SK-N-SH (cell line): Measurements from ENCODE around the gene TMEM256. TPM values are rescaled to one million over a fixed set of nuclear protein-coding genes. Genes with fewer than 3 reads are reported as not detected.

ENCODE experiments used
- CTCF ChIA-PET: fragments of 300-600, 350-600 bp; formaldehyde crosslinking; extraction: SDS; loops from one replicate; lab custom pipeline; 2021; lab: Yijun Ruan, JAX
- POLR2A ChIA-PET: fragments of 350-600 bp; sonication (Branson Sonifier 250); formaldehyde crosslinking; extraction: SDS; loops from one replicate; lab custom pipeline; 2020; ENCODE audit warnings: antibody characterized with exemption, inconsistent platforms; lab: Yijun Ruan, JAX
- DNase-seq: peaks from one replicate; pipeline ENCODE4 v3.0.0; 2012
- H2AFZ ChIP-seq: fragments of 200-600 bp; sonication (generic); 2 replicates; pipeline ENCODE4 v1.8.1; 2016; ENCODE audit warnings: antibody characterized with exemption, mild to moderate bottlenecking, low read depth
- H3F3A ChIP-seq: fragments of 200-600 bp; sonication (generic); replicated peaks from 2 replicates; pipeline ENCODE3; 2016; ENCODE audit warnings: antibody characterized with exemption, mild to moderate bottlenecking; ENCODE audit not compliant: insufficient read depth
- H3K27ac ChIP-seq, 2 experiments: fragments of 200-500 bp in 1 of 2; fragments of 200-600 bp in 1 of 2; sonication (Bioruptor generic) in 1 of 2; sonication (generic), shearing (Covaris generic) in 1 of 2; 2 replicates each; pipeline versions ENCODE4 v1.5.1 to v1.6.1; 2014 to 2016; ENCODE audit warnings: low read depth in 2 of 2, inconsistent platforms in 1 of 2, low read length in 1 of 2, mild to moderate bottlenecking in 1 of 2, mixed read lengths in 1 of 2
- H3K27me3 ChIP-seq: fragments of 200-600 bp; sonication (generic), shearing (Covaris generic); 2 replicates; pipeline ENCODE4 v1.6.1; 2016; ENCODE audit warnings: mixed run types; ENCODE audit not compliant: insufficient read depth
- H3K36me3 ChIP-seq, 2 experiments: fragments of 200-500 bp in 1 of 2; fragments of 200-600 bp in 1 of 2; sonication (Bioruptor generic) in 1 of 2; sonication (generic) in 1 of 2; replicated peaks in 1 of 2; 2 replicates each; pipeline versions ENCODE3 to v1.5.1; 2014 to 2016; ENCODE audit warnings: low read length in 1 of 2, mild to moderate bottlenecking in 1 of 2; ENCODE audit not compliant: insufficient read depth in 2 of 2, control insufficient read depth in 1 of 2
- H3K4me1 ChIP-seq, 2 experiments: fragments of 200-500 bp in 1 of 2; fragments of 200-600 bp in 1 of 2; sonication (Bioruptor generic) in 1 of 2; sonication (generic), shearing (Covaris generic) in 1 of 2; 2 replicates each; pipeline versions ENCODE4 v1.5.1 to v1.6.1; 2014 to 2016; ENCODE audit warnings: low read depth in 1 of 2, low read length in 1 of 2, mixed run types in 1 of 2; ENCODE audit not compliant: insufficient read depth in 2 of 2, control insufficient read depth in 1 of 2
- H3K4me2 ChIP-seq: fragments of 200-600 bp; sonication (generic), shearing (Covaris generic); 2 replicates; pipeline ENCODE4 v1.6.1; 2017; ENCODE audit warnings: mixed run types
- H3K4me3 ChIP-seq, 2 experiments: fragments of 200-500 bp in 1 of 2; fragments of 200-600 bp in 1 of 2; sonication (Bioruptor generic) in 1 of 2; sonication (generic), shearing (Covaris generic) in 1 of 2; 2 replicates each; pipeline versions ENCODE4 v1.5.1 to v1.8.1; 2014 to 2016; ENCODE audit warnings: low read depth in 2 of 2, inconsistent platforms in 1 of 2, low read length in 1 of 2, mild to moderate bottlenecking in 1 of 2, mixed read lengths in 1 of 2, moderate library complexity in 1 of 2
- H3K79me2 ChIP-seq: fragments of 200-600 bp; sonication (generic); 2 replicates; pipeline ENCODE4 v1.8.1; 2017; ENCODE audit warnings: mild to moderate bottlenecking; ENCODE audit not compliant: insufficient read depth
- H3K9ac ChIP-seq: fragments of 200-600 bp; sonication (generic); 2 replicates; pipeline ENCODE4 v1.6.1; 2017; ENCODE audit warnings: mixed run types
- H3K9me2 ChIP-seq: fragments of 200-600 bp; sonication (generic); 2 replicates; pipeline ENCODE4 v1.6.1; 2017; ENCODE audit warnings: mixed run types
- H3K9me3 ChIP-seq: fragments of 200-600 bp; sonication (generic); 2 replicates; pipeline ENCODE4 v1.6.1; 2017; ENCODE audit warnings: mixed run types, mild to moderate bottlenecking, moderate library complexity
- H4K20me1 ChIP-seq: fragments of 200-600 bp; sonication (generic); 2 replicates; pipeline ENCODE4 v1.6.1; 2017; ENCODE audit warnings: mild to moderate bottlenecking, mixed run types; ENCODE audit not compliant: insufficient read depth
- CTCF ChIP-seq: fragments of 200-600 bp; sonication (generic); IDR thresholded peaks from 2 replicates; pipeline ENCODE4 v1.6.1; 2017; ENCODE audit warnings: antibody characterized with exemption, mild to moderate bottlenecking, moderate library complexity
- EZH2phosphoT487 ChIP-seq: fragments of 200-600 bp; sonication (generic); IDR thresholded peaks from 2 replicates; pipeline ENCODE4 v1.6.1; 2017; ENCODE audit warnings: low read depth, mixed run types, mild to moderate bottlenecking, antibody characterized with exemption, moderate library complexity, borderline replicate concordance
- IRF3 ChIP-seq: fragments of 150-350 bp; IDR thresholded peaks from 2 replicates; pipeline ENCODE4 v1.6.1; 2016; ENCODE audit warnings: mild to moderate bottlenecking, low read depth, low read length
- MAX ChIP-seq: IDR thresholded peaks from 2 replicates; pipeline ENCODE4 v1.4.0; 2012; ENCODE audit warnings: low read depth
- MEF2A ChIP-seq: IDR thresholded peaks from 2 replicates; pipeline ENCODE4 v1.4.0; 2012; ENCODE audit warnings: low read depth, borderline replicate concordance
- NFIC ChIP-seq: IDR thresholded peaks from 2 replicates; pipeline ENCODE4 v1.4.0; 2012; ENCODE audit warnings: borderline replicate concordance
- PBX3 ChIP-seq: IDR thresholded peaks from 2 replicates; pipeline ENCODE4; 2012
- POLR2AphosphoS5 ChIP-seq: IDR thresholded peaks from 2 replicates; pipeline ENCODE4 v1.6.1; 2012; ENCODE audit warnings: low read depth, low read length
- RCOR1 ChIP-seq: fragments of 150-350 bp; IDR thresholded peaks from 2 replicates; pipeline ENCODE4 v1.6.1; 2017; ENCODE audit warnings: antibody characterized with exemption, low read length
- REST ChIP-seq: IDR thresholded peaks from 2 replicates; pipeline ENCODE4 v1.6.1; 2012; ENCODE audit warnings: mild to moderate bottlenecking, low read depth, low read length, moderate library complexity
- RFX5 ChIP-seq: IDR thresholded peaks from 2 replicates; pipeline ENCODE4 v1.6.1; 2012; ENCODE audit warnings: mild to moderate bottlenecking, improper control_type of control experiment, low read length
- SMC3 ChIP-seq: IDR thresholded peaks from 2 replicates; pipeline ENCODE4 v1.6.1; 2012; ENCODE audit warnings: low read depth, low read length, improper control_type of control experiment
- YY1 ChIP-seq: IDR thresholded peaks from 2 replicates; pipeline ENCODE4 v1.4.0; 2012; ENCODE audit warnings: low read depth, mild to moderate bottlenecking
- ZBTB33 ChIP-seq: IDR thresholded peaks from 2 replicates; pipeline ENCODE4 v1.4.0; 2012; ENCODE audit warnings: low read depth, borderline replicate concordance
- WGBS: methylation state at CpG from one replicate; pipeline ENCODE4 v1.1.6; 2017; ENCODE audit warnings: low lambda C conversion rate; 5-methylcytosine and 5-hydroxymethylcytosine counted together
- polyA plus RNA-seq, 3 experiments: library from polyadenylated mRNA; depleted of rRNA; stranded (reverse); fragments of >200 nt; gene quantifications; 2 replicates each; pipeline ENCODE4 v1.2.3, GENCODE V29; 2012

Gene TMEM256
- polyA plus RNA-seq, 1 of the 3 experiments (the other 2 are of a cell fraction) = 213 TPM

- Histone ChIP-seq H3K4me3 (peak overlapping the region in 1 of 2 experiments; percentile 42; a peak in 2 of 4 replicates), H3K4me1 (peaks cover 0 to 32% of the 10 kb centered on the region in 2 experiments; a peak in 2 of 4 replicates), H3K4me2 (0 out of 2 replicates have a peak overlapping the region, but pooled peaks have one; percentile 50), H3F3A (peaks cover 2% of the 10 kb centered on the region), H3K9me2 (no peaks in the 10 kb centered on the region), H3K36me3 (peaks cover 1 to 11% of the 10 kb centered on the region in 2 experiments), H4K20me1 (no peaks in the 10 kb centered on the region), H3K27me3 (peaks cover 8% of the 10 kb centered on the region; the same call in 1 of the 2 replicates), H2AFZ (no peak overlapping the region), H3K9ac (no peak overlapping the region), H3K79me2 (no peaks in the 10 kb centered on the region), H3K9me3 (no peaks in the 10 kb centered on the region), H3K27ac (no peak overlapping the region)
- TF ChIP-seq CTCF (no peak), MEF2A (no peak), EZH2phosphoT487 (no peak), REST (no peak), PBX3 (no peak), NFIC (no peak), SMC3 (no peak), YY1 (no peak), RCOR1 (no peak), MAX (no peak), ZBTB33 (no peak), POLR2AphosphoS5 (no peak), IRF3 (no peak), RFX5 (no peak)
- DNase-seq = no peak
- WGBS = 86% methylated on average over 17 of the region's 23 CpGs
- ChIA-PET CTCF (interaction anchor here (0.9 to 2.3 kb wide), 4 partner anchors 9 to 176 kb away, joined by 3 to 12 read pairs (median 5); partner anchors contain the start of genes PLSCR3 and SENP3), POLR2A (interaction anchor here (1.1 kb wide), 1 partner anchor 199 kb away, joined by 3 read pairs; the partner anchor contains the start of gene MPDU1)
Measured at GRCh38 chr17:7384489-7385081, 19.3 kb downstream of the TMEM256 start.
